Neural progenitor cell (in vitro differentiated cells): ENCODE results near the gene RCSD1.

Experiments used
- CTCF ChIP-seq: fragments of 200-600 bp; sonication (generic); IDR thresholded peaks from 2 replicates; pipeline ENCODE4 v1.5.1; 2017; ENCODE audit warnings: antibody characterized with exemption, mild to moderate bottlenecking
- EZH2 ChIP-seq: fragments of 200-600 bp; sonication (generic); IDR thresholded peaks from 2 replicates; pipeline ENCODE4 v1.6.1; 2017; ENCODE audit warnings: antibody characterized with exemption, mild to moderate bottlenecking, moderate library complexity
- EZH2phosphoT487 ChIP-seq: fragments of 200-600 bp; sonication (generic); IDR thresholded peaks from 2 replicates; pipeline ENCODE4 v1.6.1; 2017; ENCODE audit warnings: antibody characterized with exemption

- no peak for TF ChIP-seq CTCF
- TF ChIP-seq EZH2phosphoT487, result no peak
- TF ChIP-seq EZH2, result no peak
Observed at GRCh38 chr1:167676205-167676915, 46.3 kb downstream of the RCSD1 start.
